Immature natural killer cell (primary cell): ENCODE data around the gene MEIOB. TPM values are rescaled to one million over a fixed set of nuclear protein-coding genes. Genes with fewer than 3 reads are reported as not detected.
"Not testable (repeated sequence)": the region's sequence is repeated elsewhere in the genome, so short reads cannot be mapped to it uniquely, and the experiment has no call there.

Experiments
- DNase-seq, 3 donors: peaks; one replicate each; pipeline ENCODE4 v3.0.0; 2022; ENCODE audit warnings: mixed read lengths in 1 of 3
- H3K27ac Mint-ChIP-seq, 6 donors: one replicate each; pipeline ENCODE4 v1.8.0; 2020; ENCODE audit warnings: mixed read lengths in 6 of 6, mild to moderate bottlenecking in 5 of 6, inconsistent platforms in 4 of 6, moderate library complexity in 3 of 6
- H3K27me3 Mint-ChIP-seq, 3 donors: one replicate each; pipeline ENCODE4 v1.8.0; 2020 to 2021; ENCODE audit warnings: low read depth in 3 of 3, mild to moderate bottlenecking in 3 of 3, mixed read lengths in 3 of 3, moderate library complexity in 3 of 3, inconsistent platforms in 1 of 3
- H3K36me3 Mint-ChIP-seq, 3 donors: one replicate each; pipeline ENCODE4 v1.8.0; 2020; ENCODE audit warnings: mixed read lengths in 3 of 3, inconsistent platforms in 2 of 3, mild to moderate bottlenecking in 2 of 3
- H3K4me1 Mint-ChIP-seq, 2 donors: one replicate each; pipeline ENCODE4 v1.8.0; 2020; ENCODE audit warnings: inconsistent platforms in 2 of 2, mild to moderate bottlenecking in 2 of 2, mixed read lengths in 2 of 2, moderate library complexity in 1 of 2
- H3K4me3 Mint-ChIP-seq, 5 donors: one replicate each; pipeline ENCODE4 v1.8.0; 2020; ENCODE audit warnings: mild to moderate bottlenecking in 5 of 5, mixed read lengths in 5 of 5, inconsistent platforms in 3 of 5, moderate library complexity in 3 of 5
- H3K9me3 Mint-ChIP-seq, 6 donors: one replicate each; pipeline ENCODE4 v1.8.0; 2020; ENCODE audit warnings: mild to moderate bottlenecking in 6 of 6, mixed read lengths in 6 of 6, inconsistent platforms in 4 of 6, moderate library complexity in 3 of 6
- polyA plus RNA-seq, 3 donors: library from polyadenylated mRNA; unstranded; fragments of 300-500 nt; fragmentation: Illumina TruSeq; gene quantifications; one replicate each; pipeline ENCODE4 v1.2.3, GENCODE V29; 2021

The MEIOB gene
- polyA plus RNA-seq, 3 donors from 2014 or later = not detected

DNA sequence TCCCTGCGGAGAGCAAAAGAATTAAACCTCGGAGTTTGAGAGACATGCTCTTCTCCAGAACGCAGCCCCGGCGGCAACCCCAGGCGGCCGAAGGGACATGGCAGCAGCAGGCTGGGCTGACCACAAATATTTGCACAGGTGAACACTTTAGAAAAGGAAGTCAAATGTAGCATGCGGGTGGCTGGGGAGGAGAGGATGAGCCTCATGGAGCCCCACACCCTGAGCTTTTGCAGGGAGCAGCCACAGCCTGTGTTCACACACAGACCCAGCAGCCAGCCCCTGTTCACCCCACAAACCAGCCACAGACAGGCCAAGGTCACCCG is 28.4 kb upstream of the MEIOB start:
- H3K27ac Mint-ChIP-seq = no peak overlapping the region
- no peaks in the 10 kb centered on the region for H3K4me1 Mint-ChIP-seq

DNA sequence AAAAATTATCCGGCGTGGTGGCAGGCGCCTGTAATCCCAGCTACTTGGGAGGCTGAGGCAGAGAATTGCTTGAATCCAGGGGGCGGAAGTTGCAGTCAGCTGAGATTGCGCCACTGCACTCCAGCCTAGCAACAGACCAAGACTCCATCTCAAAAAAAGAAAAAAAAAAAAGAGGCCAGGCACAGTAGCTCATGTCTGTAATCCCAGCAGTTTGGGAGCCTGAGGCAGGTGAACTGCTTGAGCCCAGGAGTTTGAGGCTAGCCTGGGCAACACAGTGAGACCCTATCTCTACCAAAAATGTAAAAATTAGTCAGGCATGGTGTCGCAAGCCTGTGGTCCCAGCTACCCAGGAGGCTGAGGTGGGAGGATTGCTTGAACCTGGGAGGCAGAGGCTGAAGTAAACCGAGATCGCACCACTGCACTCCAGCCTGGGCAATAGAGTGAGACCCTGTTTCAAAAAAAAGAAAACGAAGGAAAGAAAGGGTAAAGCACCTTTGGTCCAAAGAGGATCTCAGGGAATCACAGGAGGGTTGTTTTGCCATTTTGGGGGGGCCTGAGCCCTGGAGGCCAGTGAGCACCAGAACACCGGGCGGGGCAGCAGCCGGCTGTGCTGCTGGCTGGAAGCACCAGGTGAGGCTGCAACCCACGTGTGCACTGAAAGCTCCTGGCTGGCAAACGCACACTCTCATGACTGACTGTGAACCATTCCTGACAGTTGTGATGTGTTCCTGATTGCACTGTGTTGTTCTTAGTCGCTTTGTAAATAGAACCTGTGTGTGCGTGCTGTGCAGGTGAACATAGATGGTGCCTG is 27.9 kb upstream of the MEIOB start:
- no peaks in the 10 kb centered on the region for H3K9me3 Mint-ChIP-seq
- DNase-seq = no peak
- no peaks in the 10 kb centered on the region for H3K36me3 Mint-ChIP-seq
- H3K4me1 Mint-ChIP-seq = no peaks in the 10 kb centered on the region
- H3K4me3 Mint-ChIP-seq = no peak overlapping the region
- no peak overlapping the region for H3K27ac Mint-ChIP-seq
- peaks cover 4 to 11% (median 7%) of the 10 kb centered on the region in 3 donors for H3K27me3 Mint-ChIP-seq

More for the DNA sequence above, 28.4 kb upstream of the MEIOB start:
- Mint-ChIP-seq H3K27me3 (peaks cover 4 to 11% (median 7%) of the 10 kb centered on the region in 3 donors), H3K9me3 (no peaks in the 10 kb centered on the region), H3K36me3 (no peaks in the 10 kb centered on the region), H3K4me3 (no peak overlapping the region)
- no peak for DNase-seq

GRCh38 chr16:1897692-1898091 is 25.7 kb upstream of the MEIOB start:
- peaks cover 3 to 11% (median 9%) of the 10 kb centered on the region in 3 donors for H3K27me3 Mint-ChIP-seq
- not testable (repeated sequence) for H3K36me3 Mint-ChIP-seq, DNase-seq, H3K9me3 Mint-ChIP-seq, H3K4me3 Mint-ChIP-seq, H3K27ac Mint-ChIP-seq, H3K4me1 Mint-ChIP-seq

- Mint-ChIP-seq H3K36me3 (no peaks in the 10 kb centered on the region), H3K4me1 (no peaks in the 10 kb centered on the region), H3K9me3 (peaks cover 0 to 1% (median 0%) of the 10 kb centered on the region in 6 donors), H3K27me3 (peaks cover 2 to 9% (median 9%) of the 10 kb centered on the region in 3 donors), H3K27ac (no peak overlapping the region), H3K4me3 (no peak overlapping the region)
- no peak for DNase-seq
Observed at GRCh38 chr16:1895949-1896675, 24.1 kb upstream of the MEIOB start.

GRCh38 chr16:1895068-1895467 is 23.1 kb upstream of the MEIOB start:
- Mint-ChIP-seq H3K4me3 (no peak overlapping the region), H3K27me3 (peaks cover 2 to 9% (median 9%) of the 10 kb centered on the region in 3 donors), H3K9me3 (peaks cover 0 to 1% (median 0%) of the 10 kb centered on the region in 6 donors), H3K4me1 (no peaks in the 10 kb centered on the region), H3K27ac (no peak overlapping the region), H3K36me3 (no peaks in the 10 kb centered on the region)
- DNase-seq = no peak

DNA sequence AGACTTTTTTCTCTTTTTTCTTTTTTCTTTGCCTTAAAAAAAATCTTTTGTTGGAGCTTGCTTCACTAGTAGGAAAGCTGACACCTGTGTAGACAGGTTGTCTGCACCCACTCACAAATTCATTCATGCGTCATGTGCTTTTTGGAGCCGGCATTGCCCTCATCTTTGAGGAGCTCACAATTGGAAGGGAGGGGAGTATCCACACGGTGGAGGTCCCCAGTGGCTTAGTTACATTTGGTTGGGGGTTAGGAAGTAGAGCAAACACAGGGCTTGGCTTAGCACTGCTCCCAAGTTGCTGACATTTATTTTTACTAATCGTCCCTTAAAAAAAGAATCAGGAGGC is 18.7 kb upstream of the MEIOB start:
- Mint-ChIP-seq H3K4me3 (no peak overlapping the region), H3K36me3 (no peaks in the 10 kb centered on the region), H3K27me3 (peaks cover 0 to 7% (median 5%) of the 10 kb centered on the region in 3 donors), H3K27ac (peak overlapping the region in 1 of 6 donors; percentile 53), H3K9me3 (peaks cover 0 to 1% (median 0%) of the 10 kb centered on the region in 6 donors), H3K4me1 (no peaks in the 10 kb centered on the region)
- no peak for DNase-seq

DNA sequence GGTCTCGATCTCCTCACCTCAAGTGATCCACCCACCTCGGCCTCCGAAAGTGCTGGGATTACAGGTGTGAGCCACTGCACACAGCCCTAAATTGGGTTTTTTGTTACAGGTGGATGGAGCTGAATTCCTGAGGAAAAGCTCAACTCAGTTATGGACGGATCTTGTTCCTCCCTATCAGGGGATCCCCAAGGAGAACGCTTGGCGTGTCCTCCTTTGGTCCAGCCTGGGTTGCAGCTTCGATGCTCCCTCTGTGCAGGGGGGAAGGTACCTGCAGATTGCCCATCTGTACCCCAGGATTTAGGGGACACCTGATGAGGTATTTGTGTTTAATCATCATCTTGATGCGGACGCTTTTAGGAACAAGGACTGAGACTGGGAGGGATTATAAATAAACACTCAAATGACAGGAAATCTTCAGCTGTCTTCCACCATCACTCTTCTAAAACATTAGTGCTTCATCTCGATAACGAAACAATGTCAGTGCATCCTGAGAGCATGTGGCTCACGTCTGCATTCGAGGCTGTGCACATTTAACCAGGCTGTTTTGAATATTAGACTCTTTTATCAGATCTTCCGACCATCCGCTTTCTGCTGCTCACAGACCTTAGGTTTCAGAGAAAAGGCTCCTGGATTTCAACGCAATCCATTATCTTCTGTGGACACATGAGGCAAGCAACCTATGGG is 18.2 kb upstream of the MEIOB start:
- Mint-ChIP-seq H3K4me3 (no peak overlapping the region), H3K27me3 (peaks cover 0 to 7% (median 5%) of the 10 kb centered on the region in 3 donors), H3K9me3 (peaks cover 0 to 1% (median 0%) of the 10 kb centered on the region in 6 donors), H3K36me3 (no peaks in the 10 kb centered on the region), H3K27ac (peak overlapping the region in 1 of 6 donors; percentile 53), H3K4me1 (no peaks in the 10 kb centered on the region)
- no peak for DNase-seq

- no peak overlapping the region for H3K27ac Mint-ChIP-seq
- H3K9me3 Mint-ChIP-seq = no peaks in the 10 kb centered on the region
- peaks cover 0 to 11% (median 2%) of the 10 kb centered on the region in 3 donors for H3K27me3 Mint-ChIP-seq
- no peaks in the 10 kb centered on the region for H3K36me3 Mint-ChIP-seq
- H3K4me1 Mint-ChIP-seq = no peaks in the 10 kb centered on the region
- DNase-seq = no peak
- H3K4me3 Mint-ChIP-seq = no peak overlapping the region
Observed at GRCh38 chr16:1887711-1888354, 15.9 kb upstream of the MEIOB start.

DNA sequence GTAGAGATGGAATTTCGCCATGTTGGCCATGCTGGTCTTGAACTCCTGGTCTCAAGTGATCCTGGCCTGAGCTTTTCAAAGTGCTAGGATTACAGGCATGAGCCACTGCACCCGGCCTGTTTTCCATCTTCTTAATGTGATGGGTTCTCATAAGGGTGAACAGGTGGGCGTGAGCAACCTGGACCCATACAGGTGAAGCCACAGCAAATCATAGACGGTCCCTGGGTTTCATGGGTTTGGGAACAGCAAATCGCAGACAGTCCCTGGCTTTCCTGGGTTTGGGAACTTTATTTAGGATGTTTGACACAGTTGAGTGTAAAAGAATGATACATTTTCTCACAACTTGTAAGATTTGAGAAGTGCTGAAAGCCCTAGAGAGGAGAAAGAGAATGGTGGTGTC is 12.9 kb upstream of the MEIOB start:
- no peak overlapping the region for H3K4me3 Mint-ChIP-seq
- H3K4me1 Mint-ChIP-seq = no peaks in the 10 kb centered on the region
- H3K36me3 Mint-ChIP-seq = no peaks in the 10 kb centered on the region
- no peaks in the 10 kb centered on the region for H3K9me3 Mint-ChIP-seq
- no peak overlapping the region for H3K27ac Mint-ChIP-seq
- H3K27me3 Mint-ChIP-seq = peaks cover 2 to 11% (median 2%) of the 10 kb centered on the region in 3 donors
- no peak for DNase-seq

DNA sequence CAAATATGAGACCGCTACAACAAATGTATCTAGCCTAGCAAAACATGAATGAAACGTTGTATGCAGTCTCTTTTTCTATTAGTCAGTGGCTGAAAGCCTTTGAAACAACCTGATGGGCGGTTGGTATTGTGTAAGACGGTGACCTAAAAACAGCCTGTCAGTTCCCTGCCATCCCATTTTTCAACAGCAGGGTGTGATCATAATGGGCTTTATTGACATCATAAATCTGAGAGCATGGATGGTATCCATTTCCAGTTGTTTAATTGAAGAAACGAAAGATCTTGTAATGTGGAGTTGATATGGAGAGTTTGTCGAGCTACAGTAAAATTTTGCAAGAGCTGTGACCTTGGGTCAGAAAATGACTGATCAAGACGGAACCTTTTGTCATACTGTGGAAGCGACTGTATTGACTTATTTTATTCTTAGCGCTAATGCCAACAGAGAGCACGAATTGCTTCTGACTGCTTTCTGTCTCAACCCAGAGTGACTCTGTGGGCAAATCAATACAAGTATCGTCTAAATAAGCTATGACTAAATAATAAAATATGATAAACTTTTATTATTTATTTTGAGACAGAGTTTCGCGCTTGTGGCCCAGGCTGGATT is 12.3 kb upstream of the MEIOB start:
- no peaks in the 10 kb centered on the region for H3K4me1 Mint-ChIP-seq
- no peak for DNase-seq
- no peak overlapping the region for H3K4me3 Mint-ChIP-seq
- no peaks in the 10 kb centered on the region for H3K36me3 Mint-ChIP-seq
- no peak overlapping the region for H3K27ac Mint-ChIP-seq
- H3K9me3 Mint-ChIP-seq = no peaks in the 10 kb centered on the region
- peaks cover 2 to 8% (median 2%) of the 10 kb centered on the region in 3 donors for H3K27me3 Mint-ChIP-seq

DNA sequence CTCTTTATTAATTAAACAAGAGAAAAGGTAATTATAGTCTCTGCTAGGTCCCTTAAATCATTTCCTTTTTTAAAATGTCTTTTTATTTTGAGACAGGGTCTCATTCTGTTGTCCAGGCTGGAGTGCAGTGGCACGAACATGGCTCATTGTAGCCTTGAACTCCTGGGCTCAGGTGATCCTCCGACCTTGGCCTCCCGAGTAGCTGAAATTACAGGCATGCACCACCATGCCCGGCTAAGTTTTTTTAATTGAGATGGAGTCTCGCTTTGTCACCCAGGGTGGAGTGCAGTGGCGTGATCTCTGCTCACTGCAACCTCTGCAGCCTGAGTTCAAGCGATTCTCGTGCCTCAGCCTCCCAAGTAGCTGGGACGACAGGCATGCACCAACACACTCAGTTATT is 9.2 kb upstream of the MEIOB start:
- not testable (repeated sequence) for H3K27ac Mint-ChIP-seq, H3K9me3 Mint-ChIP-seq, H3K36me3 Mint-ChIP-seq, DNase-seq, H3K4me1 Mint-ChIP-seq, H3K27me3 Mint-ChIP-seq, H3K4me3 Mint-ChIP-seq

DNA sequence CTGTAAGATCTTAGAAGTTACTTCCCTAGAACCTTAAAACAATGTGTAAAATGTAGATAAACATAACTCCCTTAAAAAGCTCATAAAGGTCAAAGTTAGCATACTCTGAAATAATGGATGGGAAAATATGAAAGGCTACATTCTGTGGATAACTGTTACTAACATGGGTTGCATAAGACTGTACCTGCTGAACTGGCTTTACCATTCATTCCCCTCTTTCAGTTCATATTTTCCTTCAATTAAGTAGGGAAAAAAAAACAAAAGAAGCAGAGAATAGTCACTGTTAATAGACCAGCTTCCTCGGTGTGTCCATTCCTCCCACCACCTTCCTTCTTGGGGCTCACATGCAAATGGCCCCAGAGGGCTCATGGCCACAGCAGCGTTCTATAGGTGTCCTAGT is 7.5 kb upstream of the MEIOB start:
- H3K36me3 Mint-ChIP-seq = no peaks in the 10 kb centered on the region
- no peak for DNase-seq
- no peak overlapping the region for H3K27ac Mint-ChIP-seq
- H3K4me3 Mint-ChIP-seq = no peak overlapping the region
- peaks cover 4 to 9% (median 8%) of the 10 kb centered on the region in 3 donors for H3K27me3 Mint-ChIP-seq
- no peaks in the 10 kb centered on the region for H3K4me1 Mint-ChIP-seq
- no peaks in the 10 kb centered on the region for H3K9me3 Mint-ChIP-seq

DNA sequence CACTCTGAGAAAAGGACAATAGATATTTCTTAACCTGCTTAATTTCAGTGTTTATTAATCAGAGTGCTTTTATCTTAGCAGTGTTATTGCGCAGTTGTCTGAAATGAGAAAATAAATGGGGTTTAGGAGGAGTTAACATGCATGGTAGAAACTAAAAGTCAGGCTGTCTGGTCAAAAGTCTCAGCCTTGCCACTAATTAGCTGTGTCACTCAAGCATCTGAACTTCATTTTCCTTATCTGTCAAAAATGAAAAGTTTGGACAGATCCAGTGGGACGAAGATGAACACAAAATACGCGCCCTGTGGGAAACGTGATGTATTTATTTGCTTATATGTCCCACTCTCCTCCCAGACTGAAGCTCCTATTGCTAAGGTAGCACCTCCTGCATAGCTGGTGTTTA is 6.3 kb upstream of the MEIOB start:
- H3K9me3 Mint-ChIP-seq = no peaks in the 10 kb centered on the region
- H3K4me3 Mint-ChIP-seq = no peak overlapping the region
- no peak for DNase-seq
- H3K36me3 Mint-ChIP-seq = no peaks in the 10 kb centered on the region
- no peaks in the 10 kb centered on the region for H3K4me1 Mint-ChIP-seq
- H3K27ac Mint-ChIP-seq = no peak overlapping the region
- H3K27me3 Mint-ChIP-seq = peaks cover 5 to 8% (median 8%) of the 10 kb centered on the region in 3 donors
